GM12891 (cell line): ENCODE data around the gene MSI2.

Experiments
- POLR2A ChIP-seq: IDR thresholded peaks from 2 replicates; pipeline ENCODE4 v1.6.1; 2011; ENCODE audit warnings: low read depth, low read length, control low read depth
- POLR2AphosphoS5 ChIP-seq: IDR thresholded peaks from 2 replicates; pipeline ENCODE4 v1.6.1; 2011; ENCODE audit warnings: low read depth, low read length, control low read depth
- SPI1 ChIP-seq: IDR thresholded peaks from 2 replicates; pipeline ENCODE4 v1.6.1; 2011; ENCODE audit warnings: low read depth, low read length, control low read depth

- TF ChIP-seq POLR2A (no peak), POLR2AphosphoS5 (no peak), SPI1 (no peak)
Observed at GRCh38 chr17:57605675-57606105, 349.4 kb downstream of the MSI2 start.
